HG02588 (cell line): ENCODE data around the gene RAB9B.
"Not testable (repeated sequence)": the region's sequence is repeated elsewhere in the genome, so short reads cannot be mapped to it uniquely, and the experiment has no call there.

Source experiments
- ATAC-seq: cut with Tn5 transposase; IDR thresholded peaks from one replicate; pipeline ENCODE4 v1.9.1; 2021; ENCODE audit warnings: mild to moderate bottlenecking, moderate library complexity; ENCODE audit not compliant: unreplicated experiment

The RAB9B gene

GRCh38 chrX:103817101-103817500, 15.0 kb downstream of the RAB9B start:
- ATAC-seq = not testable (repeated sequence)

- ATAC-seq = no peak
These were observed 20.2 kb downstream of the RAB9B start for GRCh38 chrX:103811858-103812257.

GRCh38 chrX:103806862-103807474, 25.1 kb downstream of the RAB9B start:
- no peak for ATAC-seq

- no peak for ATAC-seq
These were observed 26.2 kb downstream of the RAB9B start for GRCh38 chrX:103805860-103806259.

- no peak for ATAC-seq
These were observed 31.7 kb downstream of the RAB9B start for GRCh38 chrX:103800318-103800717.

- ATAC-seq = no peak
These were observed 34.4 kb downstream of the RAB9B start for GRCh38 chrX:103797691-103798090.

- no peak for ATAC-seq
These were observed 37.9 kb downstream of the RAB9B start for GRCh38 chrX:103794119-103794518.

GRCh38 chrX:103793545-103793940, 38.5 kb downstream of the RAB9B start:
- no peak for ATAC-seq

GRCh38 chrX:103792916-103793544, 39.0 kb downstream of the RAB9B start:
- no peak for ATAC-seq

- no peak for ATAC-seq
These were observed 40.1 kb downstream of the RAB9B start for GRCh38 chrX:103791826-103792485.

- ATAC-seq = no peak
These were observed 40.8 kb downstream of the RAB9B start for GRCh38 chrX:103791228-103791627.

- ATAC-seq = peak; percentile 65
These were observed 43.1 kb downstream of the RAB9B start for GRCh38 chrX:103789004-103789403.

- ATAC-seq = no peak
These were observed 48.1 kb downstream of the RAB9B start for GRCh38 chrX:103783971-103784370.

- no peak for ATAC-seq
These were observed 48.9 kb downstream of the RAB9B start for GRCh38 chrX:103783196-103783595.

GRCh38 chrX:103782640-103783039, 49.4 kb downstream of the RAB9B start:
- no peak for ATAC-seq

GRCh38 chrX:103781706-103782105, 50.4 kb downstream of the RAB9B start:
- ATAC-seq = no peak

GRCh38 chrX:103781062-103781402, 51.0 kb downstream of the RAB9B start:
- no peak for ATAC-seq

GRCh38 chrX:103780336-103781061, 51.6 kb downstream of the RAB9B start:
- ATAC-seq = no peak

- ATAC-seq = no peak
These were observed 52.8 kb downstream of the RAB9B start for GRCh38 chrX:103779141-103779789.

GRCh38 chrX:103776546-103776945, 55.5 kb downstream of the RAB9B start, which contains the start of gene PLP1:
PLP1 (plus strand) TSS chrX:103776840; CDS start chrX:103776996, 156 bp downstream.
- no peak for ATAC-seq

- ATAC-seq = no peak
These were observed 57.9 kb downstream of the RAB9B start for GRCh38 chrX:103774070-103774642.
